Osteocyte (in vitro differentiated cells): ENCODE results near the gene XRCC5. TPM values are rescaled to one million over a fixed set of nuclear protein-coding genes. Genes with fewer than 3 reads are reported as not detected.

Source experiments
- DNase-seq: peaks from one replicate; pipeline ENCODE4 v3.0.0; 2021; ENCODE audit warnings: mixed read lengths; ENCODE audit not compliant: unreplicated experiment; ENCODE audit errors: extremely low spot score
- H3K27ac Mint-ChIP-seq: one replicate; pipeline ENCODE4 v1.8.0; 2021; ENCODE audit warnings: mild to moderate bottlenecking, mixed read lengths; ENCODE audit not compliant: unreplicated experiment
- H3K27me3 Mint-ChIP-seq: one replicate; pipeline ENCODE4 v1.8.0; 2021; ENCODE audit warnings: mixed read lengths; ENCODE audit not compliant: unreplicated experiment
- H3K36me3 Mint-ChIP-seq: one replicate; pipeline ENCODE4 v1.8.0; 2021; ENCODE audit warnings: mixed read lengths; ENCODE audit not compliant: unreplicated experiment
- H3K4me1 Mint-ChIP-seq: one replicate; pipeline ENCODE4 v1.8.0; 2021; ENCODE audit warnings: mixed read lengths; ENCODE audit not compliant: unreplicated experiment
- H3K4me3 Mint-ChIP-seq: one replicate; pipeline ENCODE4 v1.8.0; 2021; ENCODE audit warnings: mild to moderate bottlenecking, moderate library complexity, mixed read lengths; ENCODE audit not compliant: unreplicated experiment
- H3K9me3 Mint-ChIP-seq: one replicate; pipeline ENCODE4 v1.8.0; 2021; ENCODE audit warnings: mixed read lengths; ENCODE audit not compliant: unreplicated experiment
- total RNA-seq: library from RNA; stranded (reverse); gene quantifications from 2 replicates; pipeline ENCODE4 v1.2.1, GENCODE V29; 2021
- TF ChIP-seq, protein P1 (sequence below): fragments of 200-600 bp; sonication (generic); IDR thresholded peaks from 2 replicates; pipeline ENCODE4 v1.5.0; 2021; ENCODE audit warnings: antibody characterized with exemption, mild to moderate bottlenecking, moderate library complexity

Gene XRCC5
- total RNA-seq, 1 donor from 2014 or later, result 224 TPM

DNA sequence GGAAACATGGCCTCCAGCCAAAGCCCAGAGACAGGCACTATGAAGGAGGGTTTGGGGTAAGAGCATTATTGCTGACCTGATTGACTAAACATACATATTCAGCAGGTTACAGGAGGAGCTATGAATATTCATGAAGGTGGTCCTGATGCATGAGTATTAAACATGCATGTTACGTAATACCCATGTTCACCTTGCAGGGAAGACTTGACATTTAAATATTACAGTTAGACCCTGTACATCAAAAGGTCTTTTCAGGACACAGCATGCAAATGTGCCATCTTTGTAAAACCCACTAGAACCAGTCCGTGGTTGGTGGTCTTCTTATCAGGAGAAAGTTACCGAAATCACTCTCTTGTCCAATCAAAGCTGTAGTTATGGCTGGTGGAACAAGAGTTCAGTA, 59.9 kb downstream of the XRCC5 start:
- no peaks in the 10 kb centered on the region for H3K27me3 Mint-ChIP-seq

DNA sequence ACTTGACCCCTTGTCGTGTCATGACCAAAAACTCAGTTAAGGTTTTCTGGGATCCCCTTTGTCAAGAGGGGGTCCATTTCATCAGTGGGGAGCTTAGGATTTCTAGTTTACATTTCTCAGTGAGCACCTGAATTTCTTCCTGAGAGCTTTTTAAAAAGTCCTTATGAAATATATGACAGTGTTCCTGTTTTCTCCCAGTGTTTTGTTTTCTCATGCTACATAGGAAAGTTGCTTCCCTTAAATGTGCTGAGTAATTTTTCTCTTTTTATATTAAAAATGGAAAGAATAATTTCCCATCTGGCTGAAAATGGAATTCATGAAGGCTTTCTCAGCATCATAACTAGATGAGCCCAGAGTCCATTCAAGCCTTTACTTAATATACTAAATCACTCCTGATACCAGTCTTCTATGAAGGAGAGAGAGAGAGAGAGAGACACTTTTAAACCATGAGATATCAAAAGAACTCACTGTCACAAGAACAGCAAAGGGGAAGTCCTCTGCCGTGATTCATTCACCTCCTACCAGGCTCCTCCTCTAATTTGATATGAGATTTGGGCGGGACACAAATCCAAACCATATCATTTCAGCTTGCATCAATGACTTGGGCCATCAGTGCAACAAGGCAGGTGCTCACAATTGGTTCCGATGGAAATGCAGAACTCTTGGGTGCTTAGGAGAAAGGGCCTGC, 61.1 kb downstream of the XRCC5 start:
- peaks cover 70% of the 10 kb centered on the region for H3K36me3 Mint-ChIP-seq
- no peak for DNase-seq
- TF ChIP-seq, protein P1, sequence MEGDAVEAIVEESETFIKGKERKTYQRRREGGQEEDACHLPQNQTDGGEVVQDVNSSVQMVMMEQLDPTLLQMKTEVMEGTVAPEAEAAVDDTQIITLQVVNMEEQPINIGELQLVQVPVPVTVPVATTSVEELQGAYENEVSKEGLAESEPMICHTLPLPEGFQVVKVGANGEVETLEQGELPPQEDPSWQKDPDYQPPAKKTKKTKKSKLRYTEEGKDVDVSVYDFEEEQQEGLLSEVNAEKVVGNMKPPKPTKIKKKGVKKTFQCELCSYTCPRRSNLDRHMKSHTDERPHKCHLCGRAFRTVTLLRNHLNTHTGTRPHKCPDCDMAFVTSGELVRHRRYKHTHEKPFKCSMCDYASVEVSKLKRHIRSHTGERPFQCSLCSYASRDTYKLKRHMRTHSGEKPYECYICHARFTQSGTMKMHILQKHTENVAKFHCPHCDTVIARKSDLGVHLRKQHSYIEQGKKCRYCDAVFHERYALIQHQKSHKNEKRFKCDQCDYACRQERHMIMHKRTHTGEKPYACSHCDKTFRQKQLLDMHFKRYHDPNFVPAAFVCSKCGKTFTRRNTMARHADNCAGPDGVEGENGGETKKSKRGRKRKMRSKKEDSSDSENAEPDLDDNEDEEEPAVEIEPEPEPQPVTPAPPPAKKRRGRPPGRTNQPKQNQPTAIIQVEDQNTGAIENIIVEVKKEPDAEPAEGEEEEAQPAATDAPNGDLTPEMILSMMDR, result no peak

More for the DNA sequence above, 59.9 kb downstream of the XRCC5 start:
- Mint-ChIP-seq H3K27ac (no peak overlapping the region), H3K36me3 (peaks cover 68% of the 10 kb centered on the region), H3K4me3 (no peak overlapping the region), H3K9me3 (no peaks in the 10 kb centered on the region), H3K4me1 (peaks cover 2% of the 10 kb centered on the region)
- TF ChIP-seq, protein P1, result no peak
- DNase-seq, result no peak

DNA sequence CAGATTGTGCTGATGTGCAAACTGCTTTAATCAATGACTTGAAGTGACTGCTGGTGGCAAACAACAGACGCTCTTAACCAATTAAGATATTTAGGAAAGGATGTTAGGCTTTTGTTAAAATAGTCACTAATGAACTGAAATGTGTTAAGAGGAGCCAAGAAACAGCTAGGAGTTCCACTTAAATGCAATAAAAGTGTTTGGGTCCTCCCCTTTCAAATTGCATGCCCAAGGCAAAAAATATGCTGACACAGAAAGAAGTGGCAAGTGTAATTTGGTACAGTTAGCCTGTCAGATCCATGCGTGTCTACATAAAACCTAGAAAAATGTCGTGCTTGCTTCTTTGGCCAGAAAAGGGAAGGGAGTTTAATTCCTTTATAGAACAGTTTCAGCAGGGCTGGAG, 61.9 kb downstream of the XRCC5 start:
- H3K36me3 Mint-ChIP-seq, result peaks cover 70% of the 10 kb centered on the region
- no peak overlapping the region for H3K27ac Mint-ChIP-seq
- H3K4me1 Mint-ChIP-seq, result peaks cover 2% of the 10 kb centered on the region

More for the DNA sequence above, 61.1 kb downstream of the XRCC5 start:
- peaks cover 2% of the 10 kb centered on the region for H3K4me1 Mint-ChIP-seq
- H3K9me3 Mint-ChIP-seq, result no peaks in the 10 kb centered on the region
- H3K4me3 Mint-ChIP-seq, result no peak overlapping the region
- no peaks in the 10 kb centered on the region for H3K27me3 Mint-ChIP-seq
- H3K27ac Mint-ChIP-seq, result no peak overlapping the region

DNA sequence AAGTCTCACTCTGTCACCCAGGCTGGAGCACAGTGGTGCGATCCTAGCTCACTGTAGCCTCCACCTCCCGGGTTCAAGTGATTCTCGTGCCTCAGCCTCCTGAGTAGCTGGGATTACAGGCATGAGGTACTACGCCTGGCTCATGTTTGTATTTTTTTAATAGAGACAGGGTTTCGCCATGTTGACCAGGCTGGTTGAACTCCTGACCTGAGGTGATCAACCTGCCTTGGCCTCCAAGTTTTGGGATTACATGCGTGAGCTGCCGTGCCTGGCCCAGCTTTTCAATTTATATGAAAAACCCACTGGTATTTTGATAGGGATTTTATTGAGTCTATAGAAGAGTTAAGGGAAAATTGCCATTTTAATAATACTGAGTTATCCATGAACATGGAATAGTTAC, 63.3 kb downstream of the XRCC5 start:
- H3K36me3 Mint-ChIP-seq, result peaks cover 69% of the 10 kb centered on the region
- no peaks in the 10 kb centered on the region for H3K27me3 Mint-ChIP-seq
- TF ChIP-seq, protein P1, result no peak
- H3K9me3 Mint-ChIP-seq, result no peaks in the 10 kb centered on the region
- H3K4me1 Mint-ChIP-seq, result peaks cover 2% of the 10 kb centered on the region
- no peak overlapping the region for H3K27ac Mint-ChIP-seq
- DNase-seq, result no peak
- no peak overlapping the region for H3K4me3 Mint-ChIP-seq

More for the DNA sequence above, 61.9 kb downstream of the XRCC5 start:
- TF ChIP-seq, protein P1, result no peak
- DNase-seq, result no peak
- Mint-ChIP-seq H3K27me3 (no peaks in the 10 kb centered on the region), H3K4me3 (no peak overlapping the region), H3K9me3 (no peaks in the 10 kb centered on the region)

DNA sequence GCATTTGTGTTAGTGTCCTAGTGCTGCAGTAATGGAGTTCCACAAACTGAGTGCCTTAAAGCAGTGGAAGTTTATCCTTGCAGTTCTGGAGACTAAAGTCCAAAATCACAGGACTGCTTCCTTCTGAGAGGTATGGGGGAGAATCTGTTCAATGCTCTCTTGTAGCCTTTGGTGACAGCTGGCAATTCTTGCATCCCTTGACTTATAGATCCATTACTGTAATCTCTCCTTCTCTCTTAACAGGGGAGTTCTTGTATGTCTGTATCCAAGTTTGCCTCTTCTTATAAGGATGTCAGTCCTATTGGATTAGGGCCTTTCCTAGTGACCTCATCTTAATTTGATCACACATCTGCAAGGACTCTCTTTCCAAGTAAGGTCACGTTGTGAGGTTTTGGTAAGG, 69.9 kb downstream of the XRCC5 start:
- Mint-ChIP-seq H3K27ac (no peak overlapping the region), H3K27me3 (no peaks in the 10 kb centered on the region), H3K4me3 (no peak overlapping the region), H3K36me3 (peaks cover 55% of the 10 kb centered on the region), H3K4me1 (no peaks in the 10 kb centered on the region), H3K9me3 (no peaks in the 10 kb centered on the region)
- TF ChIP-seq, protein P1, result no peak
- DNase-seq, result no peak
